Suprapubic skin (tissue), 4 donors: ENCODE measurements around the gene CFAP161.

ENCODE experiments used
- POLR2A ChIP-seq, 2 donors: fragments of 450-650 bp; IDR thresholded peaks; one replicate each; pipeline ENCODE4 v1.6.1; 2017; ENCODE audit warnings: antibody characterized with exemption in 2 of 2, mild to moderate bottlenecking in 2 of 2, moderate library complexity in 2 of 2
- POLR2AphosphoS5 ChIP-seq, 3 donors: sonication (generic); formaldehyde crosslinking; IDR thresholded peaks; one replicate each; pipeline ENCODE4 v1.6.1; 2017; ENCODE audit warnings: antibody characterized with exemption in 3 of 3
- TF ChIP-seq, protein P1 (sequence below), 2 donors: fragments of 200-600 bp in 1 of 2; fragments of 450-650 bp in 1 of 2; sonication (generic) in 1 of 2; IDR thresholded peaks; one replicate each; pipeline ENCODE4 v1.5.1; 2016 to 2019; ENCODE audit warnings: antibody characterized with exemption in 2 of 2, mild to moderate bottlenecking in 1 of 2, moderate library complexity in 1 of 2

DNA sequence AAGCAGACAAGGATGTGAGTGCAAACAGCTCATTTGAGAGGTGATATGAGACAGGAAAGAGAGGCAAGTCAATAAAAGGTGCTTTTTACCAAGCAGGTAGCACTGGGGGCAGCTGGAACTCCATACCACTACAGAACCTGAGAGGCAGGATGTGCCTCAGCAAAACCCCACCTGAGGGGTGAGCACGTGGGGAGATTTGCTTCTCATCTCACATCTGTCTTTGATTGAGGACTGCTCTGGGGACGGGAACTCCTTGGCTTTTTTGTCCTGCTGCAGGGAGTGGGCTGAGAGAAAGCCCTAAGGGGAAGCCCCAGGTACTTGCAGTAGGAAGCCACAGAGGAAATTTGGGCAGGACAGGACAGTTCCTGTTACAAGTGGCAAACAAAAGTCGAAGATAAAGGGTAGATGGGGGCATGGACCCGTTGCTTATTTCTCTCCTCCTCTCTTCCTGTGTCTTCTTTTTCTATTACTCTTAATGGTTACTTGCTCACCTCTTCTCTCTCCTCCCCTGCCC is 27.1 kb downstream of the CFAP161 start:
- TF ChIP-seq, protein P1, sequence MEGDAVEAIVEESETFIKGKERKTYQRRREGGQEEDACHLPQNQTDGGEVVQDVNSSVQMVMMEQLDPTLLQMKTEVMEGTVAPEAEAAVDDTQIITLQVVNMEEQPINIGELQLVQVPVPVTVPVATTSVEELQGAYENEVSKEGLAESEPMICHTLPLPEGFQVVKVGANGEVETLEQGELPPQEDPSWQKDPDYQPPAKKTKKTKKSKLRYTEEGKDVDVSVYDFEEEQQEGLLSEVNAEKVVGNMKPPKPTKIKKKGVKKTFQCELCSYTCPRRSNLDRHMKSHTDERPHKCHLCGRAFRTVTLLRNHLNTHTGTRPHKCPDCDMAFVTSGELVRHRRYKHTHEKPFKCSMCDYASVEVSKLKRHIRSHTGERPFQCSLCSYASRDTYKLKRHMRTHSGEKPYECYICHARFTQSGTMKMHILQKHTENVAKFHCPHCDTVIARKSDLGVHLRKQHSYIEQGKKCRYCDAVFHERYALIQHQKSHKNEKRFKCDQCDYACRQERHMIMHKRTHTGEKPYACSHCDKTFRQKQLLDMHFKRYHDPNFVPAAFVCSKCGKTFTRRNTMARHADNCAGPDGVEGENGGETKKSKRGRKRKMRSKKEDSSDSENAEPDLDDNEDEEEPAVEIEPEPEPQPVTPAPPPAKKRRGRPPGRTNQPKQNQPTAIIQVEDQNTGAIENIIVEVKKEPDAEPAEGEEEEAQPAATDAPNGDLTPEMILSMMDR (IDR thresholded peaks at IDR 0.05), result no peak
- TF ChIP-seq POLR2A (IDR thresholded peaks at IDR 0.05) (no peak), POLR2AphosphoS5 (IDR thresholded peaks at IDR 0.05) (no peak)
